Fibroblast of peridontal ligament (primary cell): ENCODE data around the gene TAL1.

Experiments used
- DNase-seq: peaks from one replicate; pipeline ENCODE4 v3.0.0-alpha.2; 2010; ENCODE audit errors: extremely low read depth

The TAL1 gene

DNA sequence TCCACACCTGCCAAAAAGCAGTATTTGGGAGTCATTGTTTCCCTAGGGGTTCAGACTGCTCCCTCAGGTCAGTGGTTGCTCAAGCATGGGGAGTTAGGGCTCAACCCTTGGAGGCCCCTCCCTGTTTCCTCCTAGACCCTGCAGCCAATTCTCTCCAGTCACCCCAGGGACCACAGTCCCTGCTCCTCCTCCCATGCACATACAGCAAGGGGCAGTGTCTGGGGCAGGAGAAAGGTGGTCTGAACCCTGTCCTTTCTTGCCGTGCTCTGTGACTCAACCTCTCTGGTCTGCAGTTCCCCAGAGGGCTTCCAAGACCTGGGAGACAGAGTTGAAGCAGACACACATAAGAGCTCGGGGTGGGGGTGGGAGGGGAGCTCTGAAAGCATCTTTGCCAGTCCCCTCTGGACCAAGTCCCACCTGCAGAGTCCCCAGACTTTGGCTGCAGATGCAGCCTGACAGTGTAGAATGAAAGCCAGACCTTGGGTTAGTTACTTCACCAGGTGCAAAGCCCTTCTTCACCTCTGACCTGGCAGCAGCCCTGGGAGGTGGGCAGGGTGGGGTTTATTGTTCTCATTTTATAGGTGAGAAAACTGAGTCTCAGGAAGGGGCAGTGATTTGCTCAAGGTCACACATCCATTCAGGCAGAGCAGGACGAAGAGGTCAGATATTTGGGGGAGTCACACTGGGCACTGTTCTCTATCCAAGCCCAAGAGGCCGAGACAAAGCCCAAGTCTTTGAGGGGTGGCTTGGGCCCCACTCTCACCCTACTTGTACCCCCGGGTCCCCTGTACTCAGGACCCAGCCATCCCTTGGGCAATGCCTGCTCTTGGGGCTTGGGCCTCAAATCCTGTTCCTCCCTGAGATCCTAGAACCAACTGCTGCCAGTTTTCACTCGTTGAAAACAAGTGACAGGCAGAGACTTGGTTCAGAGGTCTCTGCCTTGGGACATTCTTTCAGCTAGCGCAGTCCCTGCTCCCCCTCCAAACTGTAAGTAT is 42.9 kb downstream of the TAL1 start:
- no peak for DNase-seq

DNA sequence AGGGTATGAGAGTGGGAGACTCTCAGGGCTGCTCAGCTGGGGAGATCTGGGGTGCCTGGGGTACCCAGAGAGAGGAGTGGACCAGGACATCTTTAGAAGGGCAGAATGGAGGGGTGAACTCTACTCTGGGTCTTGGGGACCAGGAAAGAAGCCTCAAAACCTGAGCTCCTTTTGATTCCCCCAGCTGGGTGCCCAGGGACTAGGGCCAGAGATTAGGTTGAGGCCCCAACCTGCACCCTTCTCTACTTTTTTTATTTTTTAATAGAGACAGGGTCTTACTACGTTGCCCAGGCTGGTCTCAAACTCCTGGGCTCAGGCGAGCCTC is 44.1 kb downstream of the TAL1 start:
- no peak for DNase-seq

DNA sequence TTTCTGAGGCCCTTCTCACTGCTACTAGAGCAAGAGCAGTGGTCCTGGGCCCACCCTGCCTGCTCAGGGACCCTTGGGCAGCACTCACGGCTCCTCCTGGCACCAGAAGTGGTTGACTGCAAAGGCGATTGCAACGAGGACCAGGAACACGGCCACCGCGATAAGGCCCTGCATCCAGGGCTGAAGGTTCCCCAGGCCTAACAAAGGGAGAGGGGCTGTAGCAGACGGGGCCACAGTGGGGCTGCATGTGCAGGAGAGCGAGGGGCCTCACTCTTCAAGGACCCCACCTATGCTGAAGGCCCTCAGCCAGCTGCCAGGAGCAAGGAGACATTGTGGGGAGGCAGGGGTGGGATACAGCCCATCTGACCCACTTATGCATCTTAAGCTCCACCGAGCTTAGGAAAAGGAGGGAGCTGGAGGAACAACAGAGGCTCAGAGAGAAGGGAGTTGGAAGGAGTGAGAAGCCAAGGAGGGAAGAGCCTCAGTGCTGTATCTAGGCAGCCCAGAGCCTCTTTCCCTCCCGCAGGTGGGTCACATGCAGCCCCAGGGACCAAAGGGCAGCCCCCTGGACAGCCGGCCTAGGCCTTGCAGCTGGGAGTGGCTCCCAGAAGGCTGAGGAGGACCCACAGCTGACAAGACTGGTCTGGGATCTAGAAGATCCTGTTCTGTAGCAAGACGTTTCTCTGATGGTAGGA is 44.6 kb downstream of the TAL1 start:
- no peak for DNase-seq

DNA sequence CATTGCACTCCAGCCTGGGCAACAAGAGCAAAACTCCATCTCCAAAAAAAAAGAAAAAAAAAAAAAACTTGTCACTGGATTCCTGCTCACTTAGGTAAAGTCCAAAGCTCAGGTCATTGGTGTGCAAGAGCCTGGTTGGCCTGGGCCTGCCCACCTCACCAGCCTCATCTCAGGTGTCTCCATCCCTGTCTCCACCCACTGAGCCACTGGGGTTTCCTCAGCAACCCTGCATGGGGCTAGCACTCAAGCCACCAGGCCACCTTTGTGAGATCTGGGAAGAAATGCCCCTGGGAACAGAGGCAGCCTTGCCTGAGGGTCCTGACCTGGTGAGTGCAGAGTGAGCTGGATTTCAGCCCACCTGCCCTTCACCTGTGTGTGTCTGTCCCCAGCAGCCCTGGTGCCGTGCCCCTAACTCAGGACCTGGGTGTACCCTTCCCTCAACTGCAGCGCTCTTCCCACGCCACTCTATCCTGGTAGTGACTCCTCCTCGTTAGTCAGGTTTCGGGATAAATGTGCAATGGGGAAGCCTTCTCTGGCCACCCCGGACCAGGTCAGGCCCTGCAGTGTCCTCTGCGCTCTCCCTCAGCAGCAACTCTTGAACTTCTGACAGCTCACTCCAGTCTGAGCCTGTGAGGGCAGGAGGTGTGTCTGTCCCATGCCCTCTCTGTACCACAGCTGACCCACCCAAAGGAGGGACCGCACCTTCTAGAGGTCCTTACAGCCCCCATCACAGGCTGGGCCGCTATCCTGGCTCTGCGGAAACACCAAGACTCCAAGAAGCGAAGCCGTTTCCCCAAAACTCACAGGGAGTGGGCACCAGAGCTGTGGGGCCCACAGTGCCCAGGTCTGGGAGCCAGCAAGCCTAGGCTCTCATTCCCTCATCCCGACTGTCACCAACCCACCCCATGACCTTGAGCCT is 45.5 kb downstream of the TAL1 start:
- no peak for DNase-seq

DNA sequence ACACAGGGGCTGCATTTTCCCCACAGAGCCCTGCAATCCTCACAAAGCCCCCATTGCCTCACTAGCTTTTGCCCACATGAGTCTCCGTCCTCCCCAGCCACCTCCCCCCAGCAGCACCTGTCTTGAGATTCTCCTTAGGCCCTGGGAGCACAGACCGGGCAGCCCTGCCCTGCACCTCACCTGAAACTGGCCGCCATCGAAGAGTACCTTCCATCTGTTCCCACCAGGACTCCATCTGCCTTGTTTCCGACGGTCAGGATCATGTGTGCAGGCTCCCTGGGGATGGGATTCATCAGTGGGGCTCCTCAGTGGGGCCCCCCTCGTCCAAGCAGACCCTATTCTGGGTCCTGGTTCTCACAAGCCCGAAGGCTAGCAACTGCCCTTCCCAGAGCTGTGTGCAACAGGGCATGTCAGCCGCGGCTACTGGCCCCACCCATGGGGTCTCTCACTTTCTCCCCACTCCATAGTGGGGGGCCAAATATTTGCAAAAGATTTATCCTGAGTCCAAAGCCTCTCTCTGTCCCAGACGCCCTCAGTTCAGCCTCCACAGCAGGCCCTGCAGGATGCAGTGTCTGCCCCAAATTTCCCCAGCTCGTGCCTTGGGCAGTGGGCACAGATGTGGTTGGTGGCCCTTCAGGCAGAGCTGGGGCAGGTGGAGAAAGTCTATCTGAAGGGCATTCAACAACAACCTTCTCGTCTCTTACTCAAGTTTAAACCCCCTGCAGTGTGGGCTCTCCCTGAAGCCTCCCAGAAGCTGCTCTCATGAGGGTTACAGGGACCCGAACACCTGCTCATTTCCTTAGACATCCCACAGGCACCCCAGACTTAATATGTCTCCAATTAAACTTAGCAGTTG is 47.0 kb downstream of the TAL1 start:
- no peak for DNase-seq

DNA sequence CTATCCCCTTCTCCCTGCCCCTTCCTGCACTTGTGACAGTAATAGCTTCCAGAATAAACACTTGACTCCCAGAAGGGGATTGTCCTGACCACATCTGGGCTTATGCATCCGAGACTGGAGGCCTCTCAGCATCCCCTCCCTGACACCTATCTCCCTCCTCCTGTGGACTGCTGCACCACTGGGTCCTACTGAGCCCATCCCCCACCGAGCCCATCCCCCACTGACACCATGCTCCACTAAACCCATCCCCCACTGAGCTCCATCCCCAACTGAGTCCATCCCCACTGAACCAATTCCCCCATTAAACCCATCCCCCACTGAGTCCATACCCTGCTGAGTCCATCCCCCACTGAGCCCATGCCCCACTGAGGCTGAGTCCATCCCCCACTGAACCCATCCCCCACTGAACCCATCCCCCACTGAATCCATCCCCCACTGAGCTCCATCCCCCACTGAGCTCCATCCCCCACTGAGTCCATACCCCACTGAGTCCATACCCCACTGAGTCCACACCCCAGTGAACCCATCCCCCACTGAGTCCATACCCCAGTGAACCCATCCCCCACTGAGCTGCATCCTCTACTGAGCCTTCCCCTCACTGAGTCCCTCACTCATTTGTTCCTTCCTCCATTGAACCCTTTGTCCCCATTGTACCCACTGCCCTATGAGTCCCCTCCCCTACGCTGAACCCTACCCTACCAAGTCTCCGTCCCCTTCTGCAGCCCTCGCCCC is 47.8 kb downstream of the TAL1 start:
- DNase-seq, result no peak

DNA sequence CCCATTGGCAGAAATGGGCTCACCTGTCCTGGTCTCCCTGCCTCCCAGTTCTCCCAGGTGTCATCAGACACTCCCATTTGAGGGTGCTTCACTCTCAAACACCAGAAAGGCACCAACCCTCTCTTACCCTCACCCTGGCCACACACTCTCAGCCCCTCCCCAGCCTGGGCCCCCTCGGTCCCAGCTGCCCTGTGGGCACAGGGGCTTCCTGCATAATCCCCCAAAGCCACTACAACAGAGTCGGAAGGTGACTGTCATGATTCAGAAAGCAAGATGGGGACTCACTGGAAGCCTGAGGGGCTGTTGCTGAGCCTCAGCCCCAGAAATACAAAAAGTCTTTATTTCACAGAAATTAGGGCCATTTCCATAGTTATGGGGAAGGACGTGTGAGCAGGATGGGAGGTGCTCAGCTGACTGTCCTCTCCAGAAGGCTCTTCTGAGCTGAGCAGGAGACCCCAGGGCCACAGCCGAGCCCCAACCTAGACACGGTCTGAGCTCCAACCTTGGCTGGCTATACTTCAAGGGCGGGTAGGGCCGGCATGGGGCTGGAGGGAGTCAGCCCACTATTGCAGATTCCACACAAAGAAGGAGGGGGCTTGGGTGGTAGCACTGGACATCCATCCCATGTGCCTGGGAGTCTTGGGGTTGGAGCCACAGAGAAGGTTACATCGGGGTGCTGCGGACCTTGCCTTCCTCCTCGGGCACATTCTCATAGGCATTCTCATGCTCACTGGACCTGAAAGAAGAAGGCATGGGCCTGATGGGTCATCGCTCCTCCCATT is 48.5 kb downstream of the TAL1 start:
- DNase-seq, result no peak

DNA sequence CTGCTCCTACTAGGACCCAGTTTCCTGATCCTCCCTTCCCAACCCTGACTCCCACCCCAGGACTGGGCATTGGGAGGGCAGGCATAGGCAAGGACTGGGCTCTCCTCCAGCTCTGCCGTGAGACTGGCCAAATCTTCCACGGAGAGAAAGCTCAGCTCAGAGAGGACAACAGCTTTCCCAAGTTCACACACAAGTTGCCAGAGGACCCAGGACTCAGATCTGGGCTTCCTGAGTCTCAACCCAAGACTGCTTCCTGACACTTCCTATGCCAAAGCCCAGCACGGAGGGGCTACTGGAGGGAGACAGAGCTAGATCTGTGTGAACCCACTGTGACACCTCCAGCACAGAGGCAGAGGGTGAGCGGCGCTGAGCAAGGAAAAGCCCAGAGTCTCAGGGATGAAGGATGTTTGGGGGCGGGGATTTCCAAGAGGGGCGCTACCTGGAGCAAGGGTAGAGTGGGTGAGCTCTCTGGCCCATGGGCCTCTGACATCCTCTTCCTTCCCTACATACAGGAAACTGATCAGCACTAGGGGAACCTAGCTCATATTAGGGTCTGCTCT is 49.3 kb downstream of the TAL1 start:
- DNase-seq, result no peak

DNA sequence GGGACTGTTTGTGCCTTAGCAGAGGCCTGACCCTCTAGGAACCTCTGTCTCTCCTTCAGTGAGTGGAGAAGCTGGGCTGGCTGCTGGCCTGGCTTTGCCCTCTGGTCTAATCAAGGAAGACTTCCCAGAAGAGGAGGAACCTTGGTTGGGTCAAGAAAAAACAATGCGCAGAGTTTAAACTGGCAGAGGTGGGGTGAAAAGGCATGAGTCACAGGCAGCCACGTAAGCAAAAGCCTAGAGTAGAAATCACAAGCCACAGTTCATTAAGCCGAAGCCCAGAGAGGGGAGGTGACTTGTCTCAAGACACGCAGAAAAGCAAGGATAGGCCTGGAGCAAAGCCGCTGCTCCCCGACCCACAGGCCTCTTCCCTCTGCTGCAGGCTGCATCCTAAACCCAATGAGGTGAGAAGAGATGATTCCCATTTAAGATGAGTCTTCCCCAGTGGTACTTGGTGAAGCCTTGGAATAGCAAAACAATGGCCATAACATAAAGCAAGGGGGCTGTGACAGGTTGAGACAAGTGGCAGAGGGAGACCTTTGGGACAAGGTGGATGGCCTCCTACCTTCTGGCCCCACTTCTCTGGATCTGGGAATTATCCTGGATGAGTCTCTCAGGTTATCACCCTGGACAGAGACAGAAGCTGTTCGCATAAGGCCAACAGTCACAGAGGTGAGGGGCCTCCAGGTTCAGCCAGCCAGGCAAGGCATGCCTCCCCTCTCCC is 49.9 kb downstream of the TAL1 start:
- peak; percentile 7 for DNase-seq

DNA sequence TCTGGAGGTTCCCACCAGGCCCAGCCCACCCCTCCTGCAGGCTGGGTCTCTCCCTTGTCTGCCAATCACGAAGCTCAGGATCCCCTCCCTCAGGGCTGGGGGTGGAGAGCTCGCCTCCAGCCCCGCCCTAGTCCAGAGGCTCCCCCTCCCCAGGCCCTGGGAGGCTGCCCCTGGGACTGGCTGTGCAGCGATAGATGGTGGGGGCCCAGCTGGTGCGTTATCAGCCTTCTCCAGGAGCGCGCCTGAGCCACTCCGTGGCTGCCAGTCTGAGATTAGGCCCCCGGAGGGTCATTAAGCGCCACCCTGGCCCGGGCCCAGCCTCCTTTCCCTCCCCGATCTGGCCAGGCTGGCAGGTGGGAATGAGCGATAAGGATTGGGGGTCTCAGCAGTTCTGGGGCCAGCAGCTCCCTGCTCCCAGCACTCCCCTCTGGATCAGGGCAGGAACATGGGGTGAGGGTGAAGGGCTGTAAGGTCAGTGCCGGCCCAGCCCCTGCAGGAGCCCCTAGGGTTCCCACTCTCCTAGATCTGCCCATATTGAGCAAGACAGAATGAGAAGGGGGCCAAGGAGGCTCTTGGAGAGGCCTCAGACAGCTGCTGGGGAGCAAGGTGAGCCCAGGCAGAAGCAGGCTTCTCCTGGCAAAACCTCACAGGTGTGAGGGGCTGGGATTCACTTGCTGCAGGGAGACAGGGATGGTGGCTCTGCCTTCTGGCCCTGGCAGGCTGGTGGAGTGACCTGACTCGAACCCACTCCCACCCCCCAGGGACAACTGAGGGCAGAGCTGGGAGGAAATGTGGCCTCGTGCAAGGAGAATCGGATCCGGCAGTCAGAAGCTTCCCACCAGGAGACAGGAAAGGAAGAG is 50.7 kb downstream of the TAL1 start:
- no peak for DNase-seq

DNA sequence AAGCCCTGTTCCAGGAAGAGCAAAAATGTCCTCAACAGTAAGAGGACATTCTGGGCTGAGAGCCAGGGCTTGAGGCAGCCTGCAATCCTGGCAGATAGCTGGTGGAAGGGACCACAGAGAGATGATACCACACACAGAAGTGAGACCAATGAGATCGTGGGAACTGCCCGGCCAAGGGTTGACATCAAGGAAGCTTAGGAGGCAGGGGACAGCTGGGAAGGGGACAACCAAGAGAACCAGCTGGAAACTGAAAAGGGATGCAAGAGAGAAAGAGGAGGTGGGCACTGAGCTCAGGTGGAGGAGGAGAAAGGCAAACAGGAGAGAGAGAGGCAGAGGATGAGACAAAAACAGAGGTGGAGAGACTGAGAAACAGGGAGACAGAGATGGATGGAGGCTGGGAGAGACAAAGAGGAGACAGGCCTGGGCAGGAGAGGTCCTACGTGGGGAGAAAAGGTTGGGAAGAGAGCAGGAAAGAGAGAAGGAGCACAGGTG is 51.4 kb downstream of the TAL1 start:
- DNase-seq, result no peak

DNA sequence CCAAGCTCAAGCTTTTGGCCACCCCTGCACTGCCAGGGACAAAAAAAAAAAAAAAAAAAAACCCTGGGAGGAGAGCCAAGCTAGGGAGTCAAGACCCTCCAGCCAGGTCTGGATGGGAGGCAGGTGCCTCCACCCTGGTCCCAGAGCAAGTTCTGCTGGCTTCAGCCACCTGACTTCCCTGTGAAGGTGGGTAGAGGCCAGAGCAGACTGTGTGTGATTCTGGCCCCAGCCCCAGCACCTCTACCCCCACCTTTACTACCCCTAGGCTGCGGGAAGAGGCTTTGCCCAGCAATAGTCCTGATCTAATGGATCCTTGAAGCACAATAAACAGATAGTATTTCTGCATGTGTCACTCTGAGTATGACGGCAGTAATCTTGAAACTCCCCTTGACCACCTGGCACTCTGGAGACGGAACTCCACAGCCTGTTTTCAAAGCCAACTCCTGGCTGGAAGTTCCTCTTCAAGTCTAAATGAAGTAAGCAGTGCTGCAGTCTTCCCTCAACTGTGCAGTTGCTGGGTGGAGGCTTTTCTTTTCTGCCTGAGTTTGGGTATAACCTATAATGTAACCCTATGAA is 51.9 kb downstream of the TAL1 start:
- DNase-seq, result no peak

DNA sequence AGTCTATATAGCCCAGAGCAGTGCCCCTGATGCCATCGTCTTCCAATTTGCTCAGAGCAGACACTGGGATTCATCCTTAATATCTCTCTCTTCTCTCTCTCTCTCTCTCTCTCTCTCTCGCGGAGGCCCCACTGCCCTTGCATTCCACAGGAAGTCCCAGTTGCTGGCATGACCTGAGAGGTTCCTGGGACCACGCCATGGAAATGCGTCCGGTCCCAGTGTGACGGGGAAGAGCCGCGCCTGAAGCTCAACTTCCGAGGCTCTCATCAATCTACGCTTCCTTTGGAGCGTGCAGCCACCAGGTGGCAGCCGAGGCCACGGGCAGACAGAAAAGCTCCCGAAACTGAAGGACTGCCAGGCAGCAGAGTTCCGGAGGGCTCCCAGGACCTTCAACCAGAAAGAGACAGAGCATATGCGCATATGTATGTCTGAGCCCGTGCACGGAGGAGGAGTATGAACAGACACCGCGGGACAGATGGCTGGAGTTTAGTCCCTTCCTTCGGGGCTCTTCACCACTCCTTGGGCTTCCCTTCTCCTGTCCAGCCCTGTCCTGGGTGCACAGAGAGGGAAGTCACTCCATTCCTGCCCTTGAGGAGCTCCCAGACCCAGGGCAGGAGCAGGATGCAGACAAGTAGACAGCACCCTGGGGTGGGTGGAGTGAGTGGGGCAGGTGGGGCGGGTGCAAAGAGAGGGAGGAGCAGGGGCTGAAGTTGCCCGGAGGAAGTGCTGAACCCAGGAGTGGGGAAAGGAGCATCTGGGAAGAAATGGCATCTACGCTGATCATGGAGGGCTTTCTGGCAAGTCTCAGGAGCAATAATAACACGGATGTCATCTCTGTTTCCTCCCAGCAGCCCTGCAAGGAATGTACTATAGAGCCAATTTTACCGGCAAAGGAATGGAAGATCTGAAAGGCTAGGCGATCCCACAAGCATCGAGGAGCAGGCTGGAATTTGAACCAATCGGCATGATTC is 52.7 kb downstream of the TAL1 start:
- peak; percentile 90 for DNase-seq

DNA sequence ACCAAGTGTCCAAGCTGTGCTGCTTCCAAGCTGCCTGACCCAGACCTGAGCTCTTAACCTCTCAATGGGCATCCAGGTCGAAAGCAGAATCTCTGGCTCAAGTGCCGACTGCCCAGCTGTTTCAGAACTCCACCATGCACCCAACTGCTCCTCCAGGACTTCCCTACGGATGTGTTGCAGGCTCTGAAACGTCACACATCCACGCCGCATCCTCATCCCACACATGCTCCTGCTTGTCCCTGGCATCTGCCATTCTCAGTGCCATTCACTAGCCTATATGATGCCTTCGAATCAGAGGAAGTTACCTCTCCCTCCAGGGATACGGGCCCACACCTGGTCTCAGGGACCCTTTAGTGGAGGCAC is 53.4 kb downstream of the TAL1 start:
- no peak for DNase-seq

DNA sequence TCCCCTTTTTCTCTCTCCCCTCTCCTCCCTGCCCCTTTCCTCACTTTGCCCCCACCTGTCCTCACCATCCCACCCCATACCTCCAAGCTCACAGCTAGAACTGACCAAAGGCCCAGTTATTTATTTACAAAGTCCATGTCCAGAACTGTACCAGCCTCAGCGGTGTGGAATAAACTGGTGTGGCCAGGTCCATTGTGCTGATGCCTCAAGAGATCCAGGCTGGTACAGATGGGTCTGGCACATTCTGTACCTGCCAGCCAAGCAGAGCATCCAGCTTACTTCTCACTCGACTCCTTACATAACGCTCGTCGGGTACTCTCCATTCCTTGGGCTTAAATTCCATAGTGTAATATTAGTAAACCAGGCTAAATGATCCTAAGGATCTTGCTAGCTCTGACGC is 54.0 kb downstream of the TAL1 start:
- DNase-seq, result no peak
